Measurements from ENCODE around the gene TSPEAR.

The TSPEAR gene

GRCh38 chr21:44711327-44712202, at the start of gene TSPEAR:
TSS of gene TSPEAR (minus strand) at chr21:44711572. CDS start at chr21:44711514, 58 bp downstream.
- DNase-seq: no peak

DNA sequence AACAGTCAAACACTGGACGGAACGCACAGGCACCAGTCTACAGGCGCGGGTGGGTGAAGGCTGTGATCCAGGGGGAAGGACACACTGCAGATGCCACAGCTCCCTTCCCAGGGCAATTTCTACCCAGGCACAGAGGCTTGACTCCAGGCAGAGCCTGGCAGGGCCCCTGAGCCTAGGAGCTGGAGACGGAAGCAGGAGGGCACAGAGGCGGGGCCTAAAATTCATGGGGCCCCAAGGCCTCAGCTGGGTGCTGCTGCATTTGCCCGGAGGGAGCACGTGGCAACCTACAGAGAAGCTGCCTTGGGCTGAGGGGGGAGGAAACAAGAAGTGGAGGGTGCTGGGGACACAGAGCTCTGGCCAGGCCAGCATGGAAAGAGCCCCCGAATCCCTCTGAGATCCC, 49.0 kb upstream of the TSPEAR start:
- no peak for DNase-seq

DNA sequence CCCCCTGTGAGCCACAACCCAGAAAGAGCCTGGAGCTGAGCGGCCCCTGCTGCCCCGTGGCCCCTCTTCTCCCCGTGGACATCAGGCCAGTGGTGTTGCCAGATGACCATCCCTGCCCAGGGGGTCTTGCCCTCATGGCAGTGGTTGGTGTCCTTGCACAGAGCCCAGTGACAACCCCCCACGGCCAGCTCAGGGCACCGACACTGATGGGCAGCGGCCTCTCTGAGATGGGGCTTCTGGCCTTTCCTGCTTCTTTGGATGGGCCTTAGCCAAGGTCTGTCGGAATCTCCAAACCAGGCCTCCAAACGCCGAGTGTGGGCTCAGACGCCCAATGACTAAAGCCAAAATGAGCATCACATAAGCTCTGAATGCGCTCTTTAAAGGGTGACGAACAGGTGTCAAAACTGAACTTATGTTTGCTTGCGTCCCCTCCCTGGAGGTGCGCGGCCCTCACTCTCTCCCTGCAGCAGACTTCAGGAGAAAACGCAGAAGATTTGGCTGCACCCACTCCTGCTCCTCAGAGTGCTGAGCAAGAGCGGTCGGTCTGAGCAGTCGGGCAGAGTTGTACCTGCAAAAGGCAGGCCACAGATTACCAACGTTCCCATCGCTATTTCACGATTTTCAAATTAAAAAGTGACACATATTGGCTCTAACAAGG, 48.4 kb upstream of the TSPEAR start:
- DNase-seq: no peak

DNA sequence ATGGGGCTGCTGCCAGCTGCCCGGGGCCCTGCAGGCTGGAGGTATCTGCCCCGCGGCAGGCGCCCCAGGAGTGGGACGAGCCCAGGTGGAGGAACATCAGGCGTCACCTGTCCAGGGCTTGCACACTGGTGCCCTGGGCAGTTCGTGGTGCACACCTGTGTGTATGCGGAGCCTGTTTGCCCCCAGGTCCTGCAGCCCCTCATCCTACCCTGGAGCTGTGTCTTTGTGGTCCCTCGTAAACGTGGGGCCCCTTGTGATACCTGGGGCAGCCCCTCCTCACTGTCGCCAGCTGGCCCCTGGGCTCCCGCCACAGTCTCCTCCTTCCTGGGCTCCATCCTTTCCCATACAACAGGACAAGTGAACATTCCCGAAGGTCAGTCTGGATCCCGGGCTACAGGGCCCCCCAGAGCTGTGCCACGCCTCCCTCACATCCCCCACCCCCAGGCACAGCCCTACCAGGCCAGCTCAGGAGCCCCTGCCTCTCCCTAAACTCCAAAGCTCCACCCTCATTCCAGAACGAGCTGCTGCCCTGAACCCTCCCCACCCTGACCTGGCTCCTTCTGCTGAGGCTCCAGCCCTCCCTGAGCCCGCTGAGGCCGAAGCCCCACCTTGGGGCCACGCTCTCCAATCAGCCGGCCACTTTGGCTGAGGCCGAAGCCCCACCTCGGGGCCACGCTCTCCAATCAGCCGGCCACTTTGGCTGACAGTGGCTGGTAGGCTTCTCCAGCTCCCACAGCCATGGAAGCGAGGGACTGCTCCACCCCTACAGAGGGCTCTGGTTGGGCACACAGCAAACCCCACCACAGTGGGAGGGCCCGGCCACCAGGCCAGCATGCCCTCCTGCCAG, 47.6 kb upstream of the TSPEAR start:
- no peak for DNase-seq

DNA sequence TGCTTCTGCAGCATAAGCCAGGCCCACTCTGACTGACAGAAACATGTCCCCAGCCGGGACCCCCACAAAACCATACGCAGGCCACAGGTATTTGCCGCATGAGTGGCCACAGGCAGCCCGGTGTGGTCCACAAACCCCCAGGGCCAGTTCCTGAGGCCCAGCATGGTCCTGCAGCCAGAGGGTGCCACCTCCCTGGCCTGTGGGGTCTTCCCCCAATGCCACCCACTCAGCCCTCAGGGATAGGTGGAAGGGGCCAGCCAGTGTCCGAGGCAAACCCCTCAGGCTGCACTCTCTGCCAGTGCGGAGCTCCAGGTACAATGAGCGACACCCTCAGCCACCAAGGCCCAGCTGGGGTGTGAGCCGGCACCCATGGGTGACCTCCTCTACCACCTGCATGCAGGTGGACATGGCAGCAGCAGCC, 46.8 kb upstream of the TSPEAR start:
- no peak for DNase-seq

DNA sequence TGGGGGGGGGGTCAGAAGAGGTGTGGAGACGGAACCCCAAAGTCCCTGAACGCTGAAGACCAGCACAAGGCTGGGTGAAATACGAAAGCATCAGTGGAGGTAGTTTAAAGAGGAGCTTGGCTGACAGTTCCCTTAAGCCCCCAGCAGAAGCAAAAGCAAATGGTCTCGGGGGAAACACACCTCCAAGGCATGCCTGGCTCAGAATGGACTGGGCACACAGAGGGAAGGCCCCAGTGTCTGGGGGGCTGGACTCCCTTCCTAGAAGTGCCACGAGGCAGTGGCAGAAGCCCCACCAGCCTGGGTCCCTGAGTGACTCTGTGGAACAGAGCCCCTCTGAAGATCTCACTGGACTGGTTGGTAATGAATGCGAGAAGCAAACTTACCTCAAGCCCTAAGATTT, 46.4 kb upstream of the TSPEAR start:
- no peak for DNase-seq

DNA sequence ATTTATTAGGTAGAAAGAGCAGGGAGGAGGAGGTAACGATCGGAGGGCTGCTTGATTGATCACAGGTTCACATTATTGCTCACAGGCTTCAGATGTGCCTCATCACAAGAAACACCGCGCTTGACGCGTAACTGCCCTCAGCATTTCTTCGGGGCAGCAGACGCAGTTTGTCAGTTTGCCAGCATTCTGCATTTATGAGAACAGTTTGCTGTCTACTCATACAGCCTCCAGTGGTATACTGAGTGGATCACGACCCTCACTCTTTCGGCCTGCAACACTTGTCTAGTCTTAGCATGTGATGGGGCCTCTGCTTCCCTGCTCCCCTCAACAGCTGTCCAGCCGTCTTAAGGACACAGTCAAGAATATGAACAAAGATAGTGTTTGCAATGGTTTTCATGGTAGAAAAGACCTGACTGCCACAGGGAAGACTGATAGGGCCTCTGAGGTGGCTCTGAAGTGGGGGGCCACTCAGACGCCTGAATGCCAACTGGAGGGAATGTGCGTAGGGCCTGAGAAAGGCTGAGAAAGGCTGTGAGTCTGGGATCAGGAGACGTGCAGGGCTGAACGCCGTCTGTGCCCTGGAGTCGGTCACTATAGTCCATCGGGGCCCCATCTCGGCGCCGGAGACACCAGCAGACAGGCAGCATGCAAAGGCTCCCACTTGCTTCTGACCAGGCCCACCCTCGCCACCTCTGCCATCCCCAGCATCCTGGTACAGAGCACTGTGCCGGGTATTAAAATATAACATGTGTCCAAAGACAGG, 45.2 kb upstream of the TSPEAR start:
- DNase-seq: no peak

- no peak for DNase-seq
Measured at GRCh38 chr21:44755227-44755626, 43.9 kb upstream of the TSPEAR start.

- no peak for DNase-seq
Measured at GRCh38 chr21:44753357-44753756, 42.0 kb upstream of the TSPEAR start.

- no peak for DNase-seq
Measured at GRCh38 chr21:44752671-44753235, 41.4 kb upstream of the TSPEAR start.

DNA sequence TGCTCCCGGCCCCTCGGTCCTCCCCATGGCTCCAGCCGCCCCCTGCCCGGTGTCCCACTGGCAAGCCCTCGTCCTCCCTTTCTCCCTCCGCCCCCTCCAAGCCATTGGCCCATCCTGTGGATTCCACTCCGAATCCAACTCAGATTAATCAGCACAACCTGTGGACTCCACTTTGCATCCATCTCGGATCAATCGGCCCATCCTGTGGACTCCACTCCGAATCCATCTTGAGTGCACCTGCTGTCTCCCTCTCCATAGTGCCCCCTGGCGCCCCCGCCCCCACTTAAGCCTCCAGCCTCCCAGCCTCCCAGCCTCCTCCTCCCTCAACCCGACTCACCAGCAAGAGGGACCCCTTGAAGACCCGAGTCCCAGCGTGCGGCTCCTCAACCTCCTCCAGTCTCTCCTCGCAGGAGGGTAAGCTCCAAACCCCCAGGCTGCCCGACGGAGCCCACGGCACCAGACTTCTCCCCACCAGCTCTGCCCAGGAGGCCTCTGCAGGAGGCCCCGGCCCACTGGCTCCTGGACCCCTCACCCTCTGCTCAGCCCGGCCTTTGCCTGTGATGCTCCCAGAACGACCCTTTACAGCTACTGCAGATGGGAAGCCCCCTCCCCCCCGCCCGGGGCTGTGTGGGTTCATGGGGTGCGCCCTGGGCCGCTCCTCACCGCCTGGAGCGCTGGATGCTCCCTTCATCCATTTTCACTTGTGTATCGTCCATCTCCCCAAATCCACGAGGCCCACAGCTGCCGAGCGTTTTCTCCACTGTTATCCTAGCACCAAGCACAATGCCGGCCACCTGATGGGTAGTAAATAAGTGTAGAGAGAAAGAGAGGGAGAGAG, 40.6 kb upstream of the TSPEAR start:
- DNase-seq: no peak

GRCh38 chr21:44751186-44751798, 39.9 kb upstream of the TSPEAR start:
- DNase-seq: no peak

DNA sequence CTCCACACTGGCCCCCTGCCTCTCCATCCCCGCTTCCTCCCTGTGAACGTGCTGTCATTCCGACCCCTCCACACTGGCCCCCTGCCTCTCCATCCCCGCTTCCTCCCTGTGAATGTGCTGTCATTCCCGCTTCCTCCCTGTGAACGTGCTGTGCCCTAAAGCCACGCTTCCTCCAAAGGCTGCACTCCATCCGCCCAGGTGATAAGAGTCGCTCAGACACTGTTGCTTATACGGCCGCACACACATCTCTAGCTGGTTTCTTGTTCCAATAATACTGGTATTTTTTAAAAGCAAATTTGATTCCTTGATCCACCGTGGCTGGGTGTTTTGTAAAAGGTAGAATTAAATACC, 39.3 kb upstream of the TSPEAR start:
- no peak for DNase-seq

DNA sequence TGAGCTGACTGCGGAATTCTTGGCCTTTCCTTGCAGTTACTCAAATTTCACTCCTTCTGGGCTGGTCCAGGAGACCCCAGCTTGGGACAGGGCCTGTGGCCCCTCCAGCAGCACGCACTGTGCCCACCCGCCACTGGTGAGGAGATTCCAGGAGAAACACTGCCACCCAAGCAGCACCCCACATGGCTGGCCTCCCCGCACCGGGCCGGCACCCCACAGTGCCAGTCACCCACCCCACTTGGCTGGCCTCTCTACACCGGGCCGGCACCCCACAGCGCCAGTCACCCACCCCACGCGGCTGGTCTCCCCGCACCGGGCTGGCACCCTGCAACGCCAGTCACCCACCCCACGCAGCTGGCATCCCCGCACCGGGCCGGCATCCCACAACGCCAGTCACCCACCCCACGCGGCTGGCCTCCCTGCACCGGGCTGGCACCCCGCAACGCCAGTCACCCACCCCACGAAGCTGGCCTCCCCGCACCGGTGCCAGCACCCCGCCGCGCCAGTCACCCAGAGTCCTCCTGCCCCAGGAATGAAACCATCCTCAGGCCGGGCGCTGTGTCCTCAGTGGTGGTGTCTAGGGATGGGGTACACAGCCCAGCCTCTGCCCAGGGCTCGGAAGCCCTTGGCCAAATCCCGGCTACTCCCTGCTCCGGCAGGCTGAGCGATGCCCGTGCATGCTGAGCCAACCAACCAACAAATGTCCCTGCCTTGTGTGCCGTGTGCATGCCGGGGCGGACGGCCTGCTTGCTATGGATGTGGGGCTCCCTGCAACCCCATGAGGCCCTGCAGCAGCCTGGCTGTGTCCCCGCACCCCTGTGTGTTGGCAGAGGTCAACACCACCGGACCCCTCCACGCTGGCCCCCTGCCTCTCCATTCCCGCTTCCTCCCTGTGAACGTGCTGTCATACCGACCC, 38.6 kb upstream of the TSPEAR start:
- no peak for DNase-seq

DNA sequence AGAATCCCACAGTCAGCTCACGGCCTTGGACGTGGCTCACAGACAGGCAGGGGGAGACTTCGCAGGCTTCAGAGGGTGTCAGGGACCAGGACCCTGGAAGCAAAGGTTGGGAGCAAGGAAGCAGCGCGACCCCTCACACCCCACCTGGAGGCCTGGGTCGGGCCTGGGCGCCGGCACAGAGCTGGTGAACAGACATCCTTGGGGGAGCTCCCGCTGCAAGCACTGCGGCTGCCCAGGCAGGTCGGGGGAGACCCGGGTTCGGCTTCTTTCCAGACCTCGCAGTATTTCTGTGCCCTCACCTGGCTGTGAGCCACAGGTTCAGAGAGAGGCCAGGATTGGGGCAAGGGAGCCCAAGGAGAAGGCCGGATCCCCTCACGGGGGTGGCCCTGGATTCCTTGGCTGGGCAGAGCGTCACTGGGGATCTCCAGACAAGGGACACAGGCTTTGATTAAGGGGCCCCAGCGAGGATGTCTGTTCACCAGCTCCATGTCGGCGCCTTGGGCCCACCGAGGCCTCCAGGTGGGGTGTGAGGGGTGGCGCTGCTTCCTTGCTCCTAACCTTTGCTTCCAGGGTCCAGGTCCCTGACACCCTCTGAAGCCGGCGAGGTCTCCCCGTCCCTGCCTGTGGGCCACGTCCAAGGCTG, 37.9 kb upstream of the TSPEAR start:
- DNase-seq: no peak

DNA sequence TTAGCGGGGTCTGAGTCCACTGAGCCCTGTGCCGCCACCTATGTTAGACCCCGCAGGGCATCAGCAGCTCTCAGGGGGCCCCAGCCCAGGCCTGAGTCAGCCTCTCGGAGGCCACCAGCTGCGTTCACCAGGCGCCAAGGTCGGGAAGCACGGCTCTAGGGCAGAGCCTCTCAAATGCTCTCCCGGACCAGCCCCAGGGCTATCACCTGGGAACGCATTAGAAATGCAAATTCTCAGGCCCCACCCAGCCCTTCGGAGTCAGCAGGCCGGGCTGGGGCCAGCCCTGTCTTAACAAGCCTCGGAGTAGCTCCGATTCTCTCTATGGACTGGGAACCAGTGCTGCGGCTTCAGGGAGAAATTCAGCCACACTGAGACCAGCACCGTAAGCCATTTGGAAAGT, 37.2 kb upstream of the TSPEAR start:
- DNase-seq: no peak

- peak; percentile 54 for DNase-seq
Measured at GRCh38 chr21:44742418-44743153, 31.2 kb upstream of the TSPEAR start.

GRCh38 chr21:44741921-44742320, 30.5 kb upstream of the TSPEAR start:
- DNase-seq: no peak

DNA sequence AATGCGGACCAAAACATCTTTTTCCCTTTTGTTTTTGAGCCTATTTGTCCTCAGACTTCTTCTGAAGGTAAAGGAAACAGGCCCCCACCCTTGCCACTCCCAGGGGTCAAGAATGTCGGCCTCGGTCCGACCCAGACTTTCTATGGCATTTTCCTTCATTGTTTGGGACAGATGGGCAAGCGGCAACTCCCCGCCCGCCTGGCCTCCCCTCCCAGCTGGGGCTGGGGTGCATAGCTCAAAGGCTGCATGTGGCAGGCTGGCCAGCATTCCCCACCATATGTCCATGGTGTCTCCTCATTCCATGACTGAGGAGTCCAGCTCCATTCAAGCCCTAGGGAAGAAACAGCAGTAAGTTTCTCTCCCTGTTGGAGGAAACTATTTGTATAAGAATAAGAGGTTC, 29.4 kb upstream of the TSPEAR start:
- no peak for DNase-seq

Measured in NCI-H748 treated with DMSO at 0.1 percent for 48 hours (cell line).